Ovary (tissue), 9 donors: Measurements from ENCODE around the gene EML6. TPM values are rescaled to one million over a fixed set of nuclear protein-coding genes. Genes with fewer than 3 reads are reported as not detected.

Experiments
- DNase-seq, 5 donors: peaks; one replicate each; pipeline ENCODE4 v3.0.0-alpha.2; 2019 to 2020
- H3K27ac ChIP-seq, 2 donors: fragments of 200-600 bp; one replicate each; pipeline versions ENCODE4 v1.5.1 to v1.8.0; 2019 to 2022
- H3K27me3 ChIP-seq: fragments of 200-600 bp; one replicate; pipeline ENCODE4 v1.8.0; 2022
- H3K36me3 ChIP-seq: fragments of 200-600 bp; sonication (generic); one replicate; pipeline ENCODE4 v1.5.1; 2019
- H3K4me1 ChIP-seq: one replicate; pipeline ENCODE4 v1.8.1; 2013; ENCODE audit warnings: mild to moderate bottlenecking, moderate library complexity; ENCODE audit not compliant: insufficient read depth
- H3K4me3 ChIP-seq: fragments of 200-600 bp; sonication (generic); one replicate; pipeline ENCODE4 v1.5.1; 2017
- H3K9me3 ChIP-seq, 2 donors: fragments of 200-600 bp in 1 of 2; sonication (generic) in 1 of 2; one replicate each; pipeline versions ENCODE4 v1.5.1 to v1.8.1; 2013 to 2019; ENCODE audit warnings: mild to moderate bottlenecking in 1 of 2, moderate library complexity in 1 of 2
- CTCF ChIP-seq, 3 donors: fragments of 450-650 bp in 2 of 3; fragments of 200-600 bp in 1 of 3; IDR thresholded peaks; one replicate each; pipeline versions ENCODE4 v1.5.1 to v1.8.0; 2016 to 2022; ENCODE audit warnings: antibody characterized with exemption in 3 of 3, mild to moderate bottlenecking in 1 of 3
- EP300 ChIP-seq: sonication (generic); formaldehyde crosslinking; IDR thresholded peaks from one replicate; pipeline ENCODE4 v1.6.1; 2017; ENCODE audit warnings: antibody characterized with exemption
- POLR2A ChIP-seq: fragments of 450-650 bp; IDR thresholded peaks from one replicate; pipeline ENCODE4 v1.6.1; 2017; ENCODE audit warnings: antibody characterized with exemption, mild to moderate bottlenecking, moderate library complexity
- WGBS, 3 donors: extraction: QIAGEN DNeasy Blood & Tissue Kit in 1 of 3; methylation state at CpG; one replicate each; pipeline versions ENCODE4 v1.1.5 to v1.1.7; 2013 to 2017; 5-methylcytosine and 5-hydroxymethylcytosine counted together
- intact Hi-C, 4 donors: fragments of 100-400 bp; cut with DNase I; formaldehyde crosslinking; loops; one replicate each; pipeline versions ENCODE4 v1.11.0 to v1.15.1; 2022 to 2023
- polyA plus RNA-seq, 2 donors: library from polyadenylated mRNA; stranded (reverse); fragments of 200-250 nt in 1 of 2; fragments of 350-450 nt in 1 of 2; fragmentation: Illumina TruSeq in 1 of 2; extraction: RNeasy Lipid Tissue Mini Kit (QIAGEN cat#74804) in 1 of 2; gene quantifications; one replicate each; pipeline ENCODE4 v1.2.3, GENCODE V29; 2013 to 2014
- total RNA-seq, 7 donors: library from RNA; depleted of rRNA in 2 of 7; stranded (reverse); fragments of >200 nt in 2 of 7; fragmentation: NEBNext Ultra II Directional in 3 of 7; extraction: Animal tissue kit (Norgen Biotek cat#: 25700) in 3 of 7; gene quantifications; one replicate each; pipeline versions ENCODE4 v1.1.0 to v1.2.4, GENCODE V29; 2016 to 2023
- donor health status: DM: no; HTN: no; CAD: no; lungs with moderate emphysema.
- donor health status: DM: no; HTN: no; CAD: no.
- donor health status: Bipolar disorder and iron deficiency.
- donor health status: DM: yes; HTN: yes; CAD: no.
- donor health status: DM: no; HTN: no; CAD: no.
- donor health status: DM: yes; HTN: yes; CAD: no.

The EML6 gene
- total and polyA plus RNA-seq, 9 donors, result 0.22 to 3.7 (median 0.48) TPM

- 67 to 82% (median 72%) methylated on average over 4 of the region's 4 CpGs for WGBS, 3 donors
- no peak for DNase-seq
- Histone ChIP-seq H3K36me3 (no peaks in the 10 kb centered on the region), H3K27ac (no peak overlapping the region), H3K9me3 (no peaks in the 10 kb centered on the region), H3K4me3 (no peak overlapping the region), H3K27me3 (no peaks in the 10 kb centered on the region), H3K4me1 (no peaks in the 10 kb centered on the region)
- intact Hi-C loops, result no loop called here
- no peak for TF ChIP-seq POLR2A
- no peak for TF ChIP-seq CTCF (IDR thresholded peaks at IDR 0.05)
- no peak for TF ChIP-seq EP300
Observed at GRCh38 chr2:54964816-54965215, 241.4 kb downstream of the EML6 start.

GRCh38 chr2:54965425-54965824 is 242.0 kb downstream of the EML6 start:
- H3K27me3 ChIP-seq, result no peaks in the 10 kb centered on the region
- no peak for TF ChIP-seq EP300
- TF ChIP-seq CTCF (IDR thresholded peaks at IDR 0.05), result no peak
- TF ChIP-seq POLR2A, result no peak
- intact Hi-C loops, result no loop called here
- H3K36me3 ChIP-seq, result no peaks in the 10 kb centered on the region
- H3K9me3 ChIP-seq, result no peaks in the 10 kb centered on the region
- H3K4me1 ChIP-seq, result no peaks in the 10 kb centered on the region
- 92 to 97% (median 97%) methylated on average over 6 of the region's 6 CpGs for WGBS, 3 donors
- no peak overlapping the region for H3K4me3 ChIP-seq
- H3K27ac ChIP-seq, result no peak overlapping the region
- no peak for DNase-seq

DNA sequence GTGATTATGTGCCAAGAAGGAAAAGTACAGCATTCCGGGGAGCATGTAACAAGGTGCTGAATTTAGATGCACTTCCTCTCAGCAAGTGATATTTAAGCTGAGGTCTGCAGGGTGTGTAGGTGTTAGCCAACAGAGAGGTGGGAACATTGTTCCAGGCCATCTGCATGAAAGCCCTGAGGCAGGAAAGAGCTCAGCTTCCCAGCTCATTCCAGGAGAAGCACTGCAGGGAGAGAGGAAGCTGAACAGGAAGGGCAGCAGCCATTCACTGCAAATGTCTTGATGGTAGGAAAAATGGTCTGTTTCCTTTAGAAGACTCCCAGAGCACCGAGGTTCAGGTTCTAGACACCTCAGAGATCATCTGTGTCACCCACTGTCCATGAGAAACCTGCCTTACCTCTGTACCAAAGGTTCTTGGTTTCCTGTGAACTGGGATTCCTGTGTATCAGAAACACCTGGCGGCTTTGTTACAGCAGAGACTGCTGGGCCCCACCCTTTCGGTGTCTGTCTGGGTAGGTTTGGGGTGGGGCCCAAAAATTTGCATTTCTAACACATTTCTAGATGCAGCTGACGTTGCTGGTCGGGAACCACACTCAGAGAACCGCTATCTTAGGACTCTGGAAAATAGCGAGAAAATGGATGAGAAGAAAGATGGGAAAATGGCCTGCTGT is 242.8 kb downstream of the EML6 start:
- Histone ChIP-seq H3K27me3 (no peaks in the 10 kb centered on the region), H3K4me3 (no peak overlapping the region), H3K27ac (no peak overlapping the region), H3K36me3 (no peaks in the 10 kb centered on the region), H3K9me3 (no peaks in the 10 kb centered on the region), H3K4me1 (no peaks in the 10 kb centered on the region)
- no peak for TF ChIP-seq EP300
- TF ChIP-seq CTCF (IDR thresholded peaks at IDR 0.05), result no peak
- no peak for TF ChIP-seq POLR2A
- intact Hi-C loops, result no loop called here
- WGBS, 3 donors, result 84 to 88% (median 88%) methylated on average over 8 of the region's 8 CpGs
- no peak for DNase-seq

GRCh38 chr2:54966837-54967236 is 243.4 kb downstream of the EML6 start:
- no peak for DNase-seq
- Histone ChIP-seq H3K36me3 (no peaks in the 10 kb centered on the region), H3K4me1 (no peaks in the 10 kb centered on the region), H3K27me3 (no peaks in the 10 kb centered on the region), H3K27ac (no peak overlapping the region), H3K9me3 (no peaks in the 10 kb centered on the region), H3K4me3 (no peak overlapping the region)
- TF ChIP-seq EP300 (no peak), POLR2A (no peak), CTCF (IDR thresholded peaks at IDR 0.05) (no peak)
- 94 to 97% (median 95%) methylated on average over 3 of the region's 3 CpGs for WGBS, 3 donors
- intact Hi-C loops, result no loop called here
